ENCODE data around the gene GALM.
"Not testable (repeated sequence)": the region's sequence is repeated elsewhere in the genome, so short reads cannot be mapped to it uniquely, and the experiment has no call there.

GALM gene

DNA sequence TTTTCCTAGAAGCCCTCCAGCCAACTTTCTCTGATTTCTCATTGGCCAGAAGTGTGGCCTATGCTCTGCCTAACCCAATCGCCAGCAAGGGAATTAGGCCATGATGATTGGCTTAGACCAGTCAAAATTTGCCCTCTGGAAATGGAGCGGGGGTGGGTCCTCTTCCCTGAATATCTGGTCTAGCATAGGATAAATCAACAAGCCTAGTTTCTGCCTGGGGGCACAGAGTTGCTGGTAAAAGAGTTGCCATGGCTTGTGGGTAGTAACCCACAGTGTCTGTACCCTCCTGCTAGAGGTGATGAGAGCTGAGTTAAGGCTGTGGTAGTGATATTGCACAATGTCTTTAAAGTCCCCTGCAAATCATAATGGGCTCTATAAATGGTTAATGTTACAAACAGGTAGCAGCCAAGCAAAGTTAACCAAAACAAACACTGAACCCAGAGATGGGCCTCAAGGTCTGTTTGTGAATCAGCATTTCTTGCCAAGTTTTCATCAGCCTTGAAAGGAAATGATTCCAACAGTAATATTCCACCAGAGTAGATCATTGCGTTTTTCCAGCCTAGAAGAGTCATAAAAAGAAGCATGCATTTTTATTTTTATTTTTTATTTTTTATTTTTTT lies 19.3 kb downstream of the GALM start:
- peak overlapping the region in 1 of 2 donors; percentile 49 for H3K4me3 Mint-ChIP-seq
- peak; percentile 93 for ATAC-seq
- H3K9me3 Mint-ChIP-seq = no peaks in the 10 kb centered on the region
- H3K27ac Mint-ChIP-seq = peak overlapping the region in 1 of 2 donors; percentile 56
- no peak for DNase-seq
- H3K27me3 Mint-ChIP-seq = no peaks in the 10 kb centered on the region
- peaks cover 42% of the 10 kb centered on the region for H3K4me1 Mint-ChIP-seq

- DNase-seq (no peak), ATAC-seq (peak; percentile 69)
These were observed 24.8 kb downstream of the GALM start for GRCh38 chr2:38690499-38691420.

DNA sequence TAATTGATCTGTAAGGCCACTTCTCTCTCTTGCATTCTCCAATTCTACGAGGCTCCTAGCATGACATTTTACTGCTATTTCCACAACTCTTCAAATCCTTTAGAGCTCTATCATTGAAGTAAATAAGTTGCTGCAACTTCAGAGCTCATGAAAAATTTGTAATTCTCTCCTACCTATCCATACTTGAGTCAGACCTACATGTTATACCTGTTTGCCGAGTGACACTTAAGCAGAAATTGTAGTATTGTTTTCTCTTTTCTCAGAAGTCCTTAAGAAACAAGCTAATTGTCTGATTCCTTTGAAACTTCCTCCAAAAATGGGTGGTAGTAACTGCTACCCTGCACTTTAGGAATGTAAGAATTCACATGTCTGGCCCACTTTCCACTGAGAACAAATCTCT lies 26.1 kb downstream of the GALM start:
- DNase-seq (no peak), ATAC-seq (no peak)
- Mint-ChIP-seq H3K4me3 (no peak overlapping the region), H3K27me3 (no peaks in the 10 kb centered on the region), H3K4me1 (peaks cover 51% of the 10 kb centered on the region), H3K9me3 (no peaks in the 10 kb centered on the region), H3K27ac (no peak overlapping the region)

More at GRCh38 chr2:38690499-38691420, 24.8 kb downstream of the GALM start:
- H3K4me3 Mint-ChIP-seq = no peak overlapping the region
- H3K27ac Mint-ChIP-seq = peak overlapping the region in 1 of 2 donors; percentile 31
- no peaks in the 10 kb centered on the region for H3K9me3 Mint-ChIP-seq
- no peaks in the 10 kb centered on the region for H3K27me3 Mint-ChIP-seq
- peaks cover 49% of the 10 kb centered on the region for H3K4me1 Mint-ChIP-seq

- H3K27ac Mint-ChIP-seq = peak overlapping the region in 1 of 2 donors; percentile 52
- ATAC-seq = no peak
- H3K4me3 Mint-ChIP-seq = no peak overlapping the region
- H3K9me3 Mint-ChIP-seq = no peaks in the 10 kb centered on the region
- DNase-seq = no peak
- H3K4me1 Mint-ChIP-seq = peaks cover 59% of the 10 kb centered on the region
- no peaks in the 10 kb centered on the region for H3K27me3 Mint-ChIP-seq
These were observed 26.9 kb downstream of the GALM start for GRCh38 chr2:38692636-38693318.

- Mint-ChIP-seq H3K4me1 (peaks cover 62% of the 10 kb centered on the region), H3K27me3 (no peaks in the 10 kb centered on the region), H3K27ac (peak overlapping the region; percentile 27 to 83), H3K4me3 (peak overlapping the region in 1 of 2 donors; percentile 5), H3K9me3 (no peaks in the 10 kb centered on the region)
- DNase-seq (no peak), ATAC-seq (peak; percentile 43)
These were observed 31.4 kb downstream of the GALM start for GRCh38 chr2:38697116-38697840.

- H3K27ac Mint-ChIP-seq = no peak overlapping the region
These were observed 32.6 kb downstream of the GALM start for GRCh38 chr2:38698467-38699003.

GRCh38 chr2:38700113-38700785 lies 34.3 kb downstream of the GALM start:
- H3K27ac Mint-ChIP-seq = no peak overlapping the region
- peak overlapping the region in 1 of 2 donors; percentile 47 for H3K4me3 Mint-ChIP-seq
- H3K9me3 Mint-ChIP-seq = no peaks in the 10 kb centered on the region
- peaks cover 48% of the 10 kb centered on the region for H3K4me1 Mint-ChIP-seq
- DNase-seq = no peak
- no peak for ATAC-seq
- no peaks in the 10 kb centered on the region for H3K27me3 Mint-ChIP-seq

More at GRCh38 chr2:38698467-38699003, 32.6 kb downstream of the GALM start:
- peaks cover 53% of the 10 kb centered on the region for H3K4me1 Mint-ChIP-seq
- H3K4me3 Mint-ChIP-seq = no peak overlapping the region
- ATAC-seq = no peak
- no peaks in the 10 kb centered on the region for H3K27me3 Mint-ChIP-seq
- DNase-seq = no peak
- no peaks in the 10 kb centered on the region for H3K9me3 Mint-ChIP-seq

DNA sequence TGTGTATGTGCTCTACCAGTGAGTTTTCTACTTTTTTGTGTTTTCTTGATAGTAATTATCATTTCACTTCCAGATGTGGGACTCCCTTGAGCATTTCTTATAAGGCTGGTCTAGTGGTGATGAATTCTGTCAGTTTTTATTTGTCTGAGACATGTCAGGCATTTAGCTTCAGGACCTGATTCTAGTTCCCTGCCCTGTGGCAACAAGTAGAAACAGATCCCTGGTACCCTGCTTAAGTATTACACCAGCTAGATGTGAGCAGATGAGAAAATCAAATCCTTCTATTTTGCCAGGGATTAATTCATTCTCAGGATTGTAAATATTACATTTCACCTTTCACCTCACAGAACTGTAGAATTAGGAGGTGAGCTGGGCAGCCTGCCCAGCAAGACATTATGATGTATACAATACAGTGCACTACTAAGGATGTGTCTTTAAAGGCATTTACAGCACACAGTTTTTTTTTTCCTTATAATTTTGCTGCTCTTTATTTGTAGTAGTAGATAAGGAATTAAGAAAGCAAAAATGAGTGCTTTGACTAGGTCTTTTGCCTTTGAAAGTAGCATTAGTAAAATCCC lies 35.1 kb downstream of the GALM start:
- DNase-seq (no peak), ATAC-seq (no peak)
- no peaks in the 10 kb centered on the region for H3K27me3 Mint-ChIP-seq
- H3K9me3 Mint-ChIP-seq = no peaks in the 10 kb centered on the region
- peak overlapping the region in 1 of 2 donors; percentile 89 for H3K27ac Mint-ChIP-seq
- H3K4me1 Mint-ChIP-seq = peaks cover 48% of the 10 kb centered on the region
- peak overlapping the region in 1 of 2 donors; percentile 47 for H3K4me3 Mint-ChIP-seq

DNA sequence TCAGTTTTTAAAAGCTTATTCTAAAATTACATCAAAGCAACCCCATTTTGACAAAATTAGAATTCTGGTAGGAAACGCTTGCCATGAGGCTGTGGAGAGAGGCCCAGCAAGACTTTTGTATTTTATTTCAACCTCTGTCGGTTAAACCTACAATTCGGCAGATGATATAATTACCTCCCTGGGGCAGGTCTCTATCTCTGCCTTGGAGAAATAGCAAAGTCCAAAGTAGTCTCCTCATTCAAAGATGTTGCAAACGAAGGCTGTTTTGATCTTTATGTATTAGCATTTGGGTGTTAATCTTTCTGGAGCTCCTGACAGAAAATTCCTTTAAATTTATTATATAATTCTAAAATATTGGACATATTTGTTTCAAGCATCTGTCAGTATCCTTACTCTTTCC lies 35.6 kb downstream of the GALM start:
- no peaks in the 10 kb centered on the region for H3K9me3 Mint-ChIP-seq
- DNase-seq = no peak
- peak overlapping the region in 1 of 2 donors; percentile 44 for H3K4me3 Mint-ChIP-seq
- H3K27ac Mint-ChIP-seq = peak overlapping the region in 1 of 2 donors; percentile 89
- no peak for ATAC-seq
- H3K4me1 Mint-ChIP-seq = peaks cover 47% of the 10 kb centered on the region
- H3K27me3 Mint-ChIP-seq = no peaks in the 10 kb centered on the region

- no peak for DNase-seq
- H3K27me3 Mint-ChIP-seq = no peaks in the 10 kb centered on the region
- H3K9me3 Mint-ChIP-seq = no peaks in the 10 kb centered on the region
- no peak overlapping the region for H3K27ac Mint-ChIP-seq
- H3K4me1 Mint-ChIP-seq = peaks cover 47% of the 10 kb centered on the region
- peak overlapping the region in 1 of 2 donors; percentile 62 for H3K4me3 Mint-ChIP-seq
- ATAC-seq = no peak
These were observed 36.5 kb downstream of the GALM start for GRCh38 chr2:38702413-38702812.

GRCh38 chr2:38703336-38703735 lies 37.4 kb downstream of the GALM start:
- ATAC-seq, H3K27ac Mint-ChIP-seq, H3K9me3 Mint-ChIP-seq, H3K27me3 Mint-ChIP-seq, DNase-seq, H3K4me3 Mint-ChIP-seq: not testable (repeated sequence)
- peaks cover 49% of the 10 kb centered on the region for H3K4me1 Mint-ChIP-seq

- H3K4me1 Mint-ChIP-seq = peaks cover 59% of the 10 kb centered on the region
- no peak for ATAC-seq
These were observed 38.8 kb downstream of the GALM start for GRCh38 chr2:38704664-38705063.

DNA sequence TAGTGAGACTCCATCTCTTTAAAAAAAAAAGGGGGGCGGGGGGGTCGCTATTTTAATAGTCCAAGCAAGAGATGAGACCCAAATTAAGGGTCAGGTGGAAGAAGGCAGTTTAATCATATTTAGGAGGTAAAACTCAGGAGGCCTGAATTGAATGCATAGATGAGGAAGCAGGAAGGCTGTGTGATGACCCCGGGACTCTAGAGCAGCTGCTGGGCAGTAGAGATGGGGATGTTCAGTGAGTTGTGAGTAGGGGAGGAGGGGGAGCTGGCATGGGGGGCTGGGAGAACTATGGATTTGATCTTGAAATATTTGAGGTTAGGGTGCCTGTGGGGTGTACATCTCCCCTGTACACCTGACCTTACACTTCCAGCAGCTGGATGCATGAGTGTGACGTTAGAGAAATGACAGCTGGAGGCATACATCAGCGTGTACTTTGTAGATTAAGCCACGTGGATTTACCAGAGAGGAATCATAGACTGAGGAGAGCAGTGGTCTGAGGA lies 41.0 kb downstream of the GALM start:
- DNase-seq (no peak), ATAC-seq (no peak)
- Mint-ChIP-seq H3K9me3 (peaks cover 6% of the 10 kb centered on the region in 2 donors), H3K4me3 (peak overlapping the region in 1 of 2 donors; percentile 13), H3K27me3 (no peaks in the 10 kb centered on the region), H3K27ac (peak overlapping the region; percentile 28 to 64), H3K4me1 (peaks cover 44% of the 10 kb centered on the region)

More at GRCh38 chr2:38704664-38705063, 38.8 kb downstream of the GALM start:
- no peak for DNase-seq
- Mint-ChIP-seq H3K4me3 (no peak overlapping the region), H3K9me3 (no peaks in the 10 kb centered on the region), H3K27ac (peak overlapping the region in 1 of 2 donors; percentile 31), H3K27me3 (no peaks in the 10 kb centered on the region)

GRCh38 chr2:38708491-38708890 lies 42.6 kb downstream of the GALM start:
- H3K27me3 Mint-ChIP-seq, DNase-seq, ATAC-seq, H3K9me3 Mint-ChIP-seq: not testable (repeated sequence)
- Mint-ChIP-seq H3K4me1 (peaks cover 48% of the 10 kb centered on the region), H3K27ac (peak overlapping the region; percentile 57 to 93), H3K4me3 (peak overlapping the region; percentile 55 to 88)
